Measurements from ENCODE around the gene CYLC2. TPM values are rescaled to one million over a fixed set of nuclear protein-coding genes. Genes with fewer than 3 reads are reported as not detected.

CYLC2 gene
- total RNA-seq, 1 experiment from 2014 or later: not detected

GRCh38 chr9:102974530-102974929 lies 20.6 kb upstream of the CYLC2 start:
- Histone ChIP-seq H4K20me1 (ENCODE audit: control insufficient read depth, insufficient read depth, insufficient read length) (no peaks in the 10 kb centered on the region), H4K5ac (ENCODE audit: insufficient read length, low read depth, low read length) (no peak overlapping the region), H2BK12ac (ENCODE audit: insufficient read length, low read depth, low read length) (no peak overlapping the region), H3T11ph (ENCODE audit: low read length) (no peak overlapping the region), H3K14ac (ENCODE audit: insufficient read depth, low read length) (no peak overlapping the region), H3K79me2 (ENCODE audit: insufficient read depth, low read length) (no peaks in the 10 kb centered on the region), H2BK120ac (ENCODE audit: low read depth, low read length, poor library complexity, severe bottlenecking) (no peak overlapping the region), H3K9me3 (ENCODE audit: control insufficient read depth, low read depth, low read length) (no peaks in the 10 kb centered on the region), H4K91ac (ENCODE audit: insufficient read length, low read depth, low read length) (no peak overlapping the region), H3K9ac (ENCODE audit: extremely low read depth, insufficient read length, low read length) (no peak overlapping the region), H3K23ac (ENCODE audit: insufficient read length, low read depth, low read length) (no peak overlapping the region), H3K27me3 (ENCODE audit: insufficient read depth, low read length) (no peaks in the 10 kb centered on the region), H3K4me2 (ENCODE audit: insufficient read depth, insufficient read length, low read length) (no peak overlapping the region), H3K23me2 (ENCODE audit: insufficient read length, low read depth, low read length, poor library complexity, severe bottlenecking) (no peaks in the 10 kb centered on the region), H2AK5ac (ENCODE audit: insufficient read length, low read length) (no peak overlapping the region), H3K56ac (ENCODE audit: insufficient read length, low read depth, low read length) (no peak overlapping the region), H3K4ac (ENCODE audit: low read depth, low read length) (no peak overlapping the region), H3K4me1 (ENCODE audit: insufficient read depth, low read length) (no peaks in the 10 kb centered on the region), H2AFZ (ENCODE audit: low read length) (no peak overlapping the region), H2BK15ac (ENCODE audit: low read depth, low read length) (no peak overlapping the region), H4K8ac (replicated peaks; ENCODE audit: insufficient read length, low read depth, low read length) (no peak overlapping the region), H3K18ac (ENCODE audit: insufficient read length, low read depth, low read length) (no peak overlapping the region), H2BK20ac (ENCODE audit: low read depth, low read length, poor library complexity, severe bottlenecking) (no peak overlapping the region), H3K27ac (ENCODE audit: insufficient read length, low read depth, low read length) (no peak overlapping the region), H3K79me1 (ENCODE audit: insufficient read depth, low read depth, low read length, poor library complexity, severe bottlenecking) (no peaks in the 10 kb centered on the region), H2BK5ac (ENCODE audit: insufficient read length, low read length) (no peak overlapping the region)
- TF ChIP-seq CTCF (conservative IDR thresholded peaks at IDR 0.05): no peak
- WGBS (ENCODE audit: extremely low coverage, insufficient read length, low lambda C conversion rate): no CpG with 5 or more reads among the region's 1 CpG
- Mint-ChIP-seq H3K27ac (no peak overlapping the region), H3K4me1 (no peaks in the 10 kb centered on the region; a peak in 1 of 4 replicates), H3K27me3 (ENCODE audit: low read depth) (no peaks in the 10 kb centered on the region), H3K9me3 (peaks cover 4 to 5% of the 10 kb centered on the region in 2 experiments; a peak in 4 of 5 replicates), H3K36me3 (ENCODE audit: insufficient read depth in 1 of 3, low read depth in 3 of 3) (peaks cover 0 to 4% (median 0%) of the 10 kb centered on the region in 3 experiments; a peak in 3 of 7 replicates), H3K4me3 (no peak overlapping the region)
- no peak for DNase-seq

Data from H9 (cell line).